Urothelium cell line (cell line): ENCODE results near the gene HPCAL1.
"Not testable (repeated sequence)": the region's sequence is repeated elsewhere in the genome, so short reads cannot be mapped to it uniquely, and the experiment has no call there.

Experiments used
- DNase-seq: peaks from one replicate; pipeline ENCODE4 v3.0.0; 2011; ENCODE audit warnings: low spot score, mixed read lengths
- FAIRE-seq: peaks from 2 replicates; lab custom pipeline; 2011; peaks lifted over from hg19 to GRCh38; lab: Jason Lieb, UNC

The HPCAL1 gene

GRCh38 chr2:10283106-10284062 is 19.3 kb upstream of the HPCAL1 start:
- FAIRE-seq (no peak), DNase-seq (peak; percentile 95)

DNA sequence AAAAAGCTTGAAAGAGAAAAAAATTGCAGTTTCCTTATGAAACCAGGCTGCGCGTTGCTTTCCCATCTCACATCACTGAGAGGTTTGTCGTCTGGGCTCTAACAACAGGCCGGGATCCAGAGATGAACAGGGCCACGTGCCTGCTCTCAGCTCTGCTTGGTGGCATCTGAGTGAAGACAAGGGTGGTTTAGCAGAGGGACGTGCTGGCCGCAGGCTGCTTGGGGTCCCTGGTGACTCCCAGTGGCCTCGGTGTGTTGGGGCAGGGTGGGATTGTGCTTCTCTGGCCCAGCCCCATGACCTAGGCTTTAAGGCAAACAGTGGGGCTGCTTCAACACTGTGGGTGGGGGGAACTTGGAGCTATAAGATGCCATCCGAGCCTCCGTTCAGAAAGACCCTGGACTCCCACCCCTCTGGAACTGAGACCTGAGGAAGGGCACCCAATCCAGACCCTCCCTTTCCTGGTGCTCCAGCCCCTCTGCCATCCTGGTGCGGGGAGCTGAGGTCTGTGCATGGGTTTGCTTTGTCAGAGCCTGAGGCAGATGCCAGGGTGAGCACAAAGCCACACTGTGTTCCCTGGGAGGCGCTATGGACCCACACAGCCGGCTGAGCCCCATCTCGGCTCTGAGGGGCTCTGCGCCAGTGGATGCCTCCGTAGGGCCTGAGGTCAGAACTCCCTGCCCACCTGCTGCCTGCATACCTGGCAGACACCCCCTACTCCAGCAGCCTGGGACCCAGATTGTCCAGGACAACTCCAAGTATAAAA is 18.4 kb upstream of the HPCAL1 start:
- no peak for FAIRE-seq
- no peak for DNase-seq

- peak; percentile 9 for DNase-seq
- FAIRE-seq, result no peak
These were observed 17.5 kb upstream of the HPCAL1 start for GRCh38 chr2:10285191-10285555.

DNA sequence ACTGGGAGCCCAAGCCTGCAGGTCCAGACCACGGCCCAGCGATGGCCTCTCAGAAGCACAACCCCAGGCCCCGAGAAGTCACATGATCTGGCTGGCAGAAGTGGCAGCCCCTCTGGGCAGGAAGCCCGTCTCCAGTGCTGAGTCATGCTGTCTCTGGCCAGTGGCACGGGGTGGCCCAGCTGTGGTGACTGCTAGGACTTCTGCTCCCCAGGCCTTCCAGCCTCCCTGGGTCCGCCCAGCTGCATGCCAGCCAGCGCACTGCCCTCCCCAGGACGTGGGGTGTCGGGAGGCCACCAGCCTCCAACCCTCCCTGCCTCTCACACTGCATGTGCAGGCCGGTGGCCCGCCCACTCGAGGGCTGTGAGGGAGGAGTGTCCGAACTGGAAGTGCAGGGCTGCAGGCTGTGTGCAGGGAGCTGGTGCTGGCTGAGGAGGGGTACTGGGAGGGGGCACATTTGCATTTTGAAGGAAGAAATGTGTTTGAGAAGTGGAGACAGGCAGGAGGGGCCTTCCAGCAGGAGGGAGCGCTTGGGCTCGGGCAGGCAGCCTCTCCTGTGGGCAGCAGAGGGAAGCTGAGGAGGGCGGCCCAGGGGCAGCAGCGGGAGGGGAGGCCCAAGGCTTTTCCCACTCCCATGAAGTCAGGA is 17.0 kb upstream of the HPCAL1 start:
- FAIRE-seq (peak; percentile 93), DNase-seq (peak; percentile 88)

DNA sequence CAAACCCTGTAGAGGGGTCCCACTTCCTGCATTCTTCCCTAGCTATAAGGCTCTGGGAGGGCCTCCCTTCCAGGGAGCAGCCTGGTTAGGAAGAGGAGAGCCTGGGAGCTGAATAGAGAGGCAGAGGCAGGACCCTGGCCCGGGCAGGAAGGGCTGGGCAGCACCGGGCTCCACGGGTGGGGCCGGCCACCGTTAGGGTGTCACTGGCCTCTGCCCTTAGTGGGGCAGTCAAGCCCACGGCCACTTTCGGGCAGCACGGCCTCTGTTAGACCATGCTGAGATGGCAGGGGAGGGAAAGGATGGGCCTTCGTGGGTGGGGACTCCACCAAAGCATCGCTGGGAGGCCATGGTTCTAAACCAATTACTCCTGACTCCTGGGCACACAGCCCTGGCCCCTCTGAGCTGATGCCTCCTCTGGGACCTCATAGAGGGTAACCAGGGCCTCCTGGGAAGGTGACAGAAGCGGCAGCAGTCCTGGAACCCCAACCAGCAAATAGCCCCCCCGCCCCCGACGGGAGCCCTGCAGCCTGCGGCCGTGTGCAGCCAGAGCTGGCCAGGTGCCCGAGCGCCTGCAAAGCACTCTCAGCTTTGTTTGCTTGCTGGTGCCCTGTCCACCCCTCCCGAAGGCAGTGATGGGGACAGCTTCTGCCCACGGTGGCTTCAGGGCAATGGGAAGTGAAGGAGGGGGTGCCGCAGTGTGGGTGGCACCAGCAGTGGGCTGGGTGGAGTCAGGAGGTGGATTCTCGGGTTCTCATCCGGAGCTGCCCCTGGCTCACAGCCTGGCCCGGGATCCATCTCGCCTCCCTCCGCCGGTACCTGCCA is 16.3 kb upstream of the HPCAL1 start:
- DNase-seq (no peak), FAIRE-seq (peak; percentile 58)

DNA sequence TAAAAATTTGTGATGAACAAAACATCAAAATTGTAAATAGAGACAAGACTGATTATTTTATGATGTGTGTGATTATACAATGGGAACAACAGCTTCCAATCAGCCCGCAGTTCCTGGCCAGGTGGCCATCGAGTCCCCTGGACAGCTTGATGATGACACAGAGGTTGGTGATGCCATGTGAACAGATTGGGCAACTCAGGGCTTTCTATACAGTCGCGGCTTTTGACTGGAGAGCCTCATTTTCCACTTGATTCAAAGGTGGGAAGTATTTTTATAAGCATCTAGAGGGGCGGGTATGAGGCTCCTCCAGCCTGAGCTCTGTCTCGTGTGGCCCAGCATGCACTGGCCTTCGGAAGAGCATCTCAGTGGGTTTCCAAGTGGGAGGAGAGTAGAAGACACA is 14.9 kb upstream of the HPCAL1 start:
- no peak for FAIRE-seq

DNA sequence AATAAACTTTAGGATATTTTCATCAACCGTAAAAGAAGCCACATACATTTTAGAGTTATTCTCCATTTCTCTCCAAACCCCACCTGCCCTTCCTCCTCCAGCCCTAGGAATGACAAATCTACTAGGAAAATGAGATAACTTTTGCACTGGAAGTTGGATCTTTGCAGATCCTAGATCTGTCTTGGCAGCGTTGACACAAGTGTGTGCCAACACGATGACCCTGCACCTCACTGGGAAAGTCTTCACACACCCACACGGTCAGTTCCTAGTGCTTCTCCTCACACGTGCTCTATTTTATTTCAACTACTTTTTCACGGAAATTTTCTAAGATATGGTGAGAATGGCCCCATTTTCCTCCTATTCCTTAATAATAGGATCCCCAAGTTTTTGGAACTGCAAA is 14.1 kb upstream of the HPCAL1 start:
- DNase-seq, result no peak
- no peak for FAIRE-seq

More for the DNA sequence above, 14.9 kb upstream of the HPCAL1 start:
- DNase-seq, result no peak

GRCh38 chr2:10289352-10289751 is 13.4 kb upstream of the HPCAL1 start:
- FAIRE-seq (no peak), DNase-seq (no peak)

GRCh38 chr2:10289891-10290290 is 12.8 kb upstream of the HPCAL1 start:
- DNase-seq (peak; percentile 86), FAIRE-seq (peak; percentile 92)

GRCh38 chr2:10291376-10291775 is 11.3 kb upstream of the HPCAL1 start:
- FAIRE-seq, DNase-seq: not testable (repeated sequence)

GRCh38 chr2:10292033-10292432 is 10.7 kb upstream of the HPCAL1 start:
- FAIRE-seq (no peak), DNase-seq (no peak)

DNA sequence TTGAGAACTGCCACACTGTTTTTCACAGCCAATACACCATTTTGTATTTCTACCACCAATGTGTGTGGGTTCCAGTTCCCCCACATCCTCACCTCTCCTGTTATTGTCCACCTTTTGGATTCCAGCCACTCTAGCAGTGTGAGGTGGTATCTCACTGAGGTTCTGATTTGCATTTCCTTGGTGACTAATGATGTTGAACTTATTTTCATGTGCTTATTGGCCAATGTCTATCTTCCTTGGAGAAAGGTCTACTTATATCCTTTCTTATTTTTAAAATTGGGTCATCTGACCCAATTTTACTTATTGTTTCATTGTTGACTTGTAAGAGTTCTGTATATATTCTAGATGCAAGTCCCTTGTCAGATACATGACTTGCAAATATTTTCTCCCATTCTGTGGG is 9.1 kb upstream of the HPCAL1 start:
- FAIRE-seq, result no peak
- DNase-seq, result no peak

DNA sequence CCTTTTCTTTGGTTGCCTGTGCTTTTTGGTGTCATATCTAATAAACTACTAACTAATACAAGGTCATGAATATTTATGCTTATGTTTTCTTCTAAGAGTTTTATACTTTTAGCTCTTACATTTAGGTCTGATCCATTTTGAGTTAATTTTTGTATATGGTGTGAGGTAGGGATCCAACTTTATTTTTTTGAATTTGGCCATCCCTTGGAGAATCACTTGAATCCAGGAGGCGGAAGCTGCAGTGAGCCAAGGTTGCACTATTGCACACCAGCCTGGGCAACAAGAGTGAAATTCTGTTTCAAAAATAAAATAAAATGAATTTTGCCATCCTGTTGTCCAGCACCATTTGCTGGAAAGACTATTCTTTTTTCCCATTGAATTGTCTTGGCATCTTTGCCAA is 8.6 kb upstream of the HPCAL1 start:
- FAIRE-seq (no peak), DNase-seq (no peak)

DNA sequence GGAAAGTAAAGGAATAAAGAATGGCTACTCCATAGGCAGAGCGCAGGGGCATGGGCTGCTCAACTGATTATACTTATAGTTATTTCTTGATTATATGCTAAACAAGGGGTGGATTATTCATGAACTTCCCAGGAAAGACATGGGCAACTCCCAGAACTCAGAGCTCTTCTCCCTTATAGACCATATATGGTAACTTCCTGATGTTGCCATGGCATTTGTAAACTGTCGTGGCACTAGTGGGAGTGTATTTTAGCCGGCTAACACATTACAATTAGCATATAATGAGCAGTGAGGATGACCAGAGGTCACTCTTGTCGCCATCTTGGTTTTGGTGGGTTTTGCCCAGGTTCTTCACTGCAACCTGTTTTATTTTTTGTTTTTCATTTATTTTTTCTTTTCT is 7.1 kb upstream of the HPCAL1 start:
- FAIRE-seq, DNase-seq: not testable (repeated sequence)

DNA sequence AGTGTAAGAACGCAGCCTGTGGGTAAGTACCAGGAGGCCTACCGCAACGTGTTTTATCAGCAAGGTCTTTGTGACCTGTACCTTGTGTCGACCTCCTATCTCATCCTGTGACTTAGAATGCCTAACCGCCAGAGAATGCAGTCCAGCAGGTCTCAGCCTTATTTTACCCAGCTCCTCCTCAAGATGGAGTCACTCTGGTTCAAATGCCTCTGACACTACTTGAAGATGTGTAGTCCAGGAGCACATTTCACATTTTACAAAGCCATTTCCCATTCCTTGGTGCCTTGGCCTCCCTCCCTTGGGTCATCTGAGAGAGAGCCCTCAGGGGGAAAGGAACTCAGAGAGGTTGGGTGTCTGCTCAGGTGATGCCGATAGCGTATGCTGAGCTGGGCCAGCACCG is 6.6 kb upstream of the HPCAL1 start:
- FAIRE-seq, result no peak
- DNase-seq, result no peak

- DNase-seq (no peak), FAIRE-seq (no peak)
These were observed 5.4 kb upstream of the HPCAL1 start for GRCh38 chr2:10297191-10297830.

GRCh38 chr2:10297959-10298531 is 4.7 kb upstream of the HPCAL1 start:
- FAIRE-seq (peak; percentile 5), DNase-seq (peak; percentile 88)

GRCh38 chr2:10298777-10299176 is 3.9 kb upstream of the HPCAL1 start:
- not testable (repeated sequence) for FAIRE-seq, DNase-seq

- FAIRE-seq, result no peak
- no peak for DNase-seq
These were observed 2.3 kb upstream of the HPCAL1 start for GRCh38 chr2:10300328-10300920.
